Spleen (tissue), 11 donors: ENCODE measurements around the gene CATSPERB. TPM values are rescaled to one million over a fixed set of nuclear protein-coding genes. Genes with fewer than 3 reads are reported as not detected.
"Not testable (repeated sequence)": the region's sequence is repeated elsewhere in the genome, so short reads cannot be mapped to it uniquely, and the experiment has no call there.

Source experiments
- DNase-seq: peaks from one replicate; pipeline ENCODE4 v3.0.0-alpha.2; 2020
- H3K27ac ChIP-seq, 8 donors: fragments of 200-600 bp; sonication (generic) in 7 of 8; 1 replicate in 4 of 8; 2 replicates in 4 of 8; pipeline versions ENCODE4 v1.5.0 to v1.8.0; 2016 to 2021; ENCODE audit warnings: inconsistent platforms in 4 of 8, mild to moderate bottlenecking in 4 of 8, moderate library complexity in 1 of 8
- H3K27me3 ChIP-seq, 7 donors: fragments of 200-600 bp; sonication (generic) in 6 of 7; replicated peaks in 1 of 7; 1 replicate in 4 of 7; 2 replicates in 3 of 7; pipeline versions ENCODE4 v1.5.0 to v1.8.0; 2016 to 2021; ENCODE audit warnings: inconsistent platforms in 3 of 7, mild to moderate bottlenecking in 1 of 7
- H3K36me3 ChIP-seq, 6 donors: fragments of 200-600 bp; sonication (generic) in 5 of 6; 1 replicate in 4 of 6; 2 replicates in 2 of 6; pipeline versions ENCODE4 v1.5.0 to v1.8.0; 2016 to 2021; ENCODE audit warnings: inconsistent platforms in 2 of 6
- H3K4me1 ChIP-seq, 6 donors: fragments of 200-600 bp; sonication (generic) in 5 of 6; 1 replicate in 3 of 6; 2 replicates in 3 of 6; pipeline versions ENCODE4 v1.5.0 to v1.8.0; 2016 to 2021; ENCODE audit warnings: inconsistent platforms in 3 of 6
- H3K4me3 ChIP-seq, 8 donors: fragments of 200-600 bp; sonication (generic) in 7 of 8; 1 replicate in 4 of 8; 2 replicates in 4 of 8; pipeline versions ENCODE4 v1.5.0 to v1.8.0; 2016 to 2021; ENCODE audit warnings: inconsistent platforms in 4 of 8, mild to moderate bottlenecking in 4 of 8, moderate library complexity in 2 of 8
- H3K9me3 ChIP-seq, 8 donors: fragments of 200-600 bp; sonication (generic) in 7 of 8; 1 replicate in 4 of 8; 2 replicates in 4 of 8; pipeline versions ENCODE4 v1.5.0 to v1.8.0; 2016 to 2021; ENCODE audit warnings: inconsistent platforms in 4 of 8
- CTCF ChIP-seq, 11 experiments: fragments of 200-600 bp in 7 of 11; fragments of 450-650 bp in 4 of 11; sonication (generic) in 4 of 11; IDR thresholded peaks in 8 of 11; conservative IDR thresholded peaks in 3 of 11; 1 replicate in 7 of 11; 2 replicates in 4 of 11; pipeline versions ENCODE4 v1.4.0 to v1.8.0; 2016 to 2021; ENCODE audit warnings: antibody characterized with exemption in 11 of 11, inconsistent platforms in 4 of 11, mild to moderate bottlenecking in 1 of 11
- POLR2A ChIP-seq, 3 donors: fragments of 450-650 bp; IDR thresholded peaks; one replicate each; pipeline ENCODE4 v1.5.1; 2017; ENCODE audit warnings: antibody characterized with exemption in 3 of 3, mild to moderate bottlenecking in 1 of 3
- POLR2AphosphoS5 ChIP-seq, 3 donors: sonication (generic); formaldehyde crosslinking; IDR thresholded peaks; one replicate each; pipeline ENCODE4 v1.5.1; 2017; ENCODE audit warnings: antibody characterized with exemption in 3 of 3
- WGBS, 5 donors: extraction: QIAGEN DNeasy Blood & Tissue Kit in 3 of 5; methylation state at CpG; one replicate each; pipeline versions ENCODE4 v1.1.5 to v1.1.7; 2013 to 2018; 5-methylcytosine and 5-hydroxymethylcytosine counted together
- intact Hi-C: fragments of 100-400 bp; cut with DNase I; formaldehyde crosslinking; loops from one replicate; pipeline ENCODE4 v1.15.0; 2023; ENCODE audit warnings: low total_unique reads
- polyA plus RNA-seq, 3 donors: library from polyadenylated mRNA; stranded (reverse); fragments of 200-250 nt; gene quantifications; one replicate each; pipeline ENCODE4 v1.2.1, GENCODE V29; 2013
- total RNA-seq, 7 donors: library from RNA; depleted of rRNA in 3 of 7; stranded (reverse); fragments of >200 nt in 3 of 7; fragmentation: NEBNext Ultra II Directional in 4 of 7; extraction: Animal tissue kit (Norgen Biotek cat#: 25700) in 4 of 7; gene quantifications; one replicate each; pipeline versions ENCODE4 v1.1.0 to v1.2.1, GENCODE V29; 2016 to 2021
- donor health status: healthy with polysubstance abuse.
- donor health status: DM: no; HTN: no; CAD: no; lungs with moderate emphysema.
- donor health status: DM: no; HTN: no; CAD: no.
- donor health status: Bipolar disorder and iron deficiency.
- donor health status: healthy.
- donor health status: DM: no; HTN: no; CAD: no.
- donor health status: DM: yes; HTN: yes; CAD: no.

Gene CATSPERB
- total and polyA plus RNA-seq, 10 donors, result 0.10 to 6.8 (median 1.9) TPM

GRCh38 chr14:91693346-91693745 is 38.5 kb downstream of the CATSPERB start:
- 57 to 71% (median 63%) methylated on average over 1 of the region's 1 CpG for WGBS, 5 donors
- Histone ChIP-seq H3K9me3 (peaks cover 0 to 21% (median 15%) of the 10 kb centered on the region in 8 donors), H3K27me3 (no peaks in the 10 kb centered on the region), H3K4me3 (no peak overlapping the region), H3K4me1 (no peaks in the 10 kb centered on the region), H3K36me3 (no peaks in the 10 kb centered on the region), H3K27ac (no peak overlapping the region)
- TF ChIP-seq CTCF (IDR thresholded peaks at IDR 0.05 in 8 of 11, conservative IDR thresholded peaks at IDR 0.05 in 3 of 11) (no peak), POLR2AphosphoS5 (IDR thresholded peaks at IDR 0.05) (no peak), POLR2A (IDR thresholded peaks at IDR 0.05) (no peak)
- intact Hi-C loops, result no loop called here
- no peak for DNase-seq

- 87 to 94% (median 92%) methylated on average over 7 of the region's 7 CpGs for WGBS, 5 donors
- TF ChIP-seq POLR2A (IDR thresholded peaks at IDR 0.05) (no peak), POLR2AphosphoS5 (IDR thresholded peaks at IDR 0.05) (no peak), CTCF (IDR thresholded peaks at IDR 0.05 in 8 of 11, conservative IDR thresholded peaks at IDR 0.05 in 3 of 11) (no peak)
- no peaks in the 10 kb centered on the region for H3K27me3 ChIP-seq
- peaks cover 0 to 13% (median 11%) of the 10 kb centered on the region in 8 donors for H3K9me3 ChIP-seq
- intact Hi-C loops, result no loop called here
- no peaks in the 10 kb centered on the region for H3K36me3 ChIP-seq
- H3K4me1 ChIP-seq, result no peaks in the 10 kb centered on the region
- no peak overlapping the region for H3K4me3 ChIP-seq
- DNase-seq, result no peak
- no peak overlapping the region for H3K27ac ChIP-seq
These were observed 39.8 kb downstream of the CATSPERB start for GRCh38 chr14:91692075-91692474.

GRCh38 chr14:91689608-91690007 is 42.3 kb downstream of the CATSPERB start:
- TF ChIP-seq POLR2A (IDR thresholded peaks at IDR 0.05), result no peak
- TF ChIP-seq POLR2AphosphoS5 (IDR thresholded peaks at IDR 0.05), result no peak
- no peak for TF ChIP-seq CTCF (IDR thresholded peaks at IDR 0.05 in 8 of 11, conservative IDR thresholded peaks at IDR 0.05 in 3 of 11)
- H3K27ac ChIP-seq, result no peak overlapping the region
- WGBS, 5 donors, result 86 to 94% (median 90%) methylated on average over 1 of the region's 1 CpG
- H3K36me3 ChIP-seq, result no peaks in the 10 kb centered on the region
- no peaks in the 10 kb centered on the region for H3K27me3 ChIP-seq
- intact Hi-C loops, result no loop called here
- no peak for DNase-seq
- peaks cover 0 to 13% (median 11%) of the 10 kb centered on the region in 8 donors for H3K9me3 ChIP-seq
- no peaks in the 10 kb centered on the region for H3K4me1 ChIP-seq
- H3K4me3 ChIP-seq, result no peak overlapping the region

GRCh38 chr14:91687436-91687835 is 44.5 kb downstream of the CATSPERB start:
- peaks cover 0 to 13% (median 11%) of the 10 kb centered on the region in 8 donors for H3K9me3 ChIP-seq
- H3K27ac ChIP-seq, H3K27me3 ChIP-seq, intact Hi-C loops, H3K4me3 ChIP-seq, DNase-seq, H3K36me3 ChIP-seq, H3K4me1 ChIP-seq: not testable (repeated sequence)
- 84 to 92% (median 88%) methylated on average over 4 of the region's 4 CpGs for WGBS, 5 donors

GRCh38 chr14:91685600-91685999 is 46.3 kb downstream of the CATSPERB start:
- intact Hi-C loops, result no loop called here
- Histone ChIP-seq H3K4me1 (no peaks in the 10 kb centered on the region), H3K27me3 (no peaks in the 10 kb centered on the region), H3K27ac (no peak overlapping the region), H3K4me3 (no peak overlapping the region), H3K36me3 (no peaks in the 10 kb centered on the region), H3K9me3 (peaks cover 0 to 10% (median 7%) of the 10 kb centered on the region in 8 donors)
- TF ChIP-seq CTCF (IDR thresholded peaks at IDR 0.05 in 8 of 11, conservative IDR thresholded peaks at IDR 0.05 in 3 of 11), result no peak
- no peak for TF ChIP-seq POLR2A (IDR thresholded peaks at IDR 0.05)
- TF ChIP-seq POLR2AphosphoS5 (IDR thresholded peaks at IDR 0.05), result no peak
- no peak for DNase-seq
- 63 to 85% (median 71%) methylated on average over 1 of the region's 1 CpG for WGBS, 5 donors
